Measurements from ENCODE around the gene DISC1.
"Not testable (repeated sequence)": the region's sequence is repeated elsewhere in the genome, so short reads cannot be mapped to it uniquely, and the experiment has no call there.

The DISC1 gene

DNA sequence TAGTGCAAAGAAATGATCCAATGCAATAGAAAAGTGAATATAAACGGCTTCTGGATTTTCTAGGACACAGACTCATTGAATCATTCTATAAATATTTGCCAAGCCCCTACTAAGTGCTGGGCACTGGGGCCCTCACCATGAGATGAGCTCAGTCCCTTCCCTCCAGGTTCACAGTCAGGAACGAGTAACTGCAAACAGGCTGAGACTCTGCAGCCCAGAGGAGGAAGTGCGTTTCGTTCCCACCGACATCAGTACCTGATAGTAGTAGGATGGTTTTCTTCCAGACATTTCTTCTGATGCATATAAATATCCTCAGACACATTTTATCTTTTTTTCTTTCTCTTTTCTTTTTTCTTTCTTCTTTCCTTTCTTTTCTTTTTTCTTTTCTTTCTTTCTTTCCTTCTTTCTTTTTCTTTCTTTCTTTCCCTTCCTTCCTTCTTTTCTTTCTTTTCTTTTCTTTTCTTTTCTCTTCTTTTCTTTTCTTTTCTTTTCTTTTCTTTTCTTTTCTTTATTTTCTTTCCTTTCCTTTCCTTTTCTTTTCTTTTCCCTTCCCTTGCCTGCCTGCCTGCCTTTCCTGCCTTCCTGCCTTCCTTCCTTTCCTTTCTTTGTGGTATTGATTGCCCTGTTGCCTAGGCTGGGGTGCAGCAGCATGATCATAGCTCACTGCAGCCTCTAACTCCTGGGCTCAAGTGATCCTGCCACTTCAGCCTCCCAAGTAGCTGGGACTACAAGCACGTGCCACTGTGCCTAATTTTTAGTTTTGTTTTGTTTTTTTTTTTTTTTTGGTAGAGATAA, 135.4 kb downstream of the DISC1 start:
- TF ChIP-seq, protein P1, sequence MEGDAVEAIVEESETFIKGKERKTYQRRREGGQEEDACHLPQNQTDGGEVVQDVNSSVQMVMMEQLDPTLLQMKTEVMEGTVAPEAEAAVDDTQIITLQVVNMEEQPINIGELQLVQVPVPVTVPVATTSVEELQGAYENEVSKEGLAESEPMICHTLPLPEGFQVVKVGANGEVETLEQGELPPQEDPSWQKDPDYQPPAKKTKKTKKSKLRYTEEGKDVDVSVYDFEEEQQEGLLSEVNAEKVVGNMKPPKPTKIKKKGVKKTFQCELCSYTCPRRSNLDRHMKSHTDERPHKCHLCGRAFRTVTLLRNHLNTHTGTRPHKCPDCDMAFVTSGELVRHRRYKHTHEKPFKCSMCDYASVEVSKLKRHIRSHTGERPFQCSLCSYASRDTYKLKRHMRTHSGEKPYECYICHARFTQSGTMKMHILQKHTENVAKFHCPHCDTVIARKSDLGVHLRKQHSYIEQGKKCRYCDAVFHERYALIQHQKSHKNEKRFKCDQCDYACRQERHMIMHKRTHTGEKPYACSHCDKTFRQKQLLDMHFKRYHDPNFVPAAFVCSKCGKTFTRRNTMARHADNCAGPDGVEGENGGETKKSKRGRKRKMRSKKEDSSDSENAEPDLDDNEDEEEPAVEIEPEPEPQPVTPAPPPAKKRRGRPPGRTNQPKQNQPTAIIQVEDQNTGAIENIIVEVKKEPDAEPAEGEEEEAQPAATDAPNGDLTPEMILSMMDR (conservative IDR thresholded peaks at IDR 0.05; ENCODE audit: low read depth, low read length): no peak
- no peak overlapping the region for H3K4me3 ChIP-seq (ENCODE audit: low read length)
- no peak for DNase-seq (ENCODE audit: low read depth)

DNA sequence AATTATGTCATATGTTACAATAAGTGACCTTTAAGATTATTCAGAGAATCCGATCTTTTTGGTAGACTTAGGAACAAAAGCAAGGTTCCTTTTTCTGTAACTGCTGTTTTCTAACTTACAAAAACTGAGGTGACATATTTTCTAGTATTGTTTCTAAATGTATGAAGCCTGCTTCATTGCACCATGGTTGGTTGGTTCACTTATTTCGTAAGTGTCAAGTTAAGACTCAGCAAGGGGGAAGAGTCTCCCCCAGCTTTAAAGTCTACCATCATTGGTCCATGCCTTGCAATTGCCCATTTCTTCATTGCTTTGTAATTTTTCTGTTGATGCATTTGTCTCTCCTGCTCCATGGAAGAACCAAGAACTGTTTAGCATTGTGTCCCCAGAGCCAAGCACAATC, 136.9 kb downstream of the DISC1 start:
- DNase-seq (ENCODE audit: low read depth): no peak
- H3K4me3 ChIP-seq (ENCODE audit: low read length): no peak overlapping the region
- TF ChIP-seq, protein P1 (conservative IDR thresholded peaks at IDR 0.05; ENCODE audit: low read depth, low read length): no peak

DNA sequence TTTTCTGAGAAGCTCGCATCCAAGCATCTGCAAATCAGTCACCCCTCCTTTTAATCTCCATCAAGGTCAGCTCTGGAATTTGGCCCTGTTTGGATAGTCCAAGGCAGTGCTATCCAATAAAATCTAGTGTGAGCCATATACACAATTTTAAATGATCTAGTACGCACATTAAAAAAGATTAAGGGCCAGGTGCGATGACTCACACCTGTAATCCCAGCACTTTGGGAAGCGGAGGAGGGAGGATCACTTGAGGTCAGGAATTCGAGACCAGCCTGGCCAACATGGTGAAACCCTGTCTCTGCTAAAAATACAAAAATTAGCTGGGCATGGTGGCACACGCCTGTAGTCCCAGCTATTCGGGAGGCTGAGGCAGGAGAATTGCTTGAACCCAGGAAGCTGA, 139.2 kb downstream of the DISC1 start:
- not testable (repeated sequence) for DNase-seq (ENCODE audit: low read depth); H3K4me3 ChIP-seq (ENCODE audit: low read length)

DNA sequence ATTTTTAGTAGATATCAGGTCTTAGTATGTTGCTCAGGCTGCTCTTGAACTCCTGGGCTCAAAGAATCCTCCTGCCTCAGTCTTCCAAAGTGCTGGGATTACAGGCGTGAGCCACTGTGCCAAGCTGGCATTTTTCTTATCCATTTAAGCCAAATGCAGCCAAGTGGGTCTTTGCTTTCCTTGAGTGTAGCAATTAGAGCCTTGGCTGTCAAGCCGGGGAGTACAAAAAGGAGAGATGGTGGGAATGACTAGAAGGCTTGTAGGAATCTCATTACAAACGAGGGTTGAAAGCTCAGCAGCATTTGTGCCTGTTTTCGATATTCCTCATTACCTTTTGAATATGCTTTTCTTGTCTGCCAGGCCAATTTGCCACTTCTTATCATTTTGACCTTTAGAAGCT, 140.9 kb downstream of the DISC1 start:
- DNase-seq (ENCODE audit: low read depth): no peak
- TF ChIP-seq, protein P1 (conservative IDR thresholded peaks at IDR 0.05; ENCODE audit: low read depth, low read length): no peak
- H3K4me3 ChIP-seq (ENCODE audit: low read length): no peak overlapping the region

DNA sequence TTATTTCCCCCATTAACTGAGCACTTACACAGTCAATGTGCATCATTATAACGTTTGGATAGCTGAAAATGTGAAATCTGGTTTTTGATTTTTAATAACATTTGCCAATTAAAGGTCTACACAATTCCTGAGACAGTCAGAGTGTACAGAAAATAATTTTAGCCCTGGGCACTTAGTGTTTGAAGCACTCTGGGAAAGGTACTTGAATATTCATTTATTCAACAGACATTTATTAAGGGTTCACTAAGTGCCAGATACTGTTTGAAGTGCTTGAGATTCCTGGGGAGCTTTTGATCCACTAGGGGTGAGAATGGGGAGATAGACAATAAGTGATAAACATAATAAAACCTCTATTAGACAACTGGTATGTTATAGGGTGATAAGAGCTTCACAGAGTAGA, 141.8 kb downstream of the DISC1 start:
- DNase-seq (ENCODE audit: low read depth): no peak
- no peak overlapping the region for H3K4me3 ChIP-seq (ENCODE audit: low read length)
- TF ChIP-seq, protein P1 (conservative IDR thresholded peaks at IDR 0.05; ENCODE audit: low read depth, low read length): no peak

DNA sequence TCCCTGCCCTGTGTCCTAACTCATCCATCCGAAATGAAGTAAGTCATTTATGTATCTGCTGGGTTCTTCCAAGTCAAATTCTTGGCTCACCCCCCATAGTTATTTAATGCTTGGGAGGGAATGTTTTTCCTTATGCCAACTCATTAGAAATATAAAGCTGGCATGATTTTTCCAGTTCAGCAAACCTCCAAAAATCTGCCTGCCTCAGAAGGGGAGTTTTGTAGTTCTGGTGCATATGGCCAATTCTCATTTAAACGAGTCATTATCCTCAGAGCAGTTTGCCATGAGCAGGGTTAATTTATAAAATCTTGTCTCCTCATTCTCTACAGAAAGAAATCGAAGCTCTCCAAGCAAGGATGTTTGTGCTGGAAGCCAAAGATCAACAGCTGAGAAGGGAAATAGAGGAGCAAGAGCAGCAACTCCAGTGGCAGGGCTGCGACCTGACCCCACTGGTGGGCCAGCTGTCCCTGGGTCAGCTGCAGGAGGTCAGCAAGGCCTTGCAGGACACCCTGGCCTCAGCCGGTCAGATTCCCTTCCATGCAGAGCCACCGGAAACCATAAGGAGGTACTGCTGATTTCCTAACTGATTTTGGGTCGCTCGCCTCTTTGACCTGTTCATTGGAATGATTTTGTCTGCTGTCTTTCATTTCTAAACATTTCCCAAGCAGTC, 144.1 kb downstream of the DISC1 start:
- TF ChIP-seq, protein P1 (conservative IDR thresholded peaks at IDR 0.05; ENCODE audit: low read depth, low read length): no peak
- DNase-seq (ENCODE audit: low read depth): no peak
- no peak overlapping the region for H3K4me3 ChIP-seq (ENCODE audit: low read length)

DNA sequence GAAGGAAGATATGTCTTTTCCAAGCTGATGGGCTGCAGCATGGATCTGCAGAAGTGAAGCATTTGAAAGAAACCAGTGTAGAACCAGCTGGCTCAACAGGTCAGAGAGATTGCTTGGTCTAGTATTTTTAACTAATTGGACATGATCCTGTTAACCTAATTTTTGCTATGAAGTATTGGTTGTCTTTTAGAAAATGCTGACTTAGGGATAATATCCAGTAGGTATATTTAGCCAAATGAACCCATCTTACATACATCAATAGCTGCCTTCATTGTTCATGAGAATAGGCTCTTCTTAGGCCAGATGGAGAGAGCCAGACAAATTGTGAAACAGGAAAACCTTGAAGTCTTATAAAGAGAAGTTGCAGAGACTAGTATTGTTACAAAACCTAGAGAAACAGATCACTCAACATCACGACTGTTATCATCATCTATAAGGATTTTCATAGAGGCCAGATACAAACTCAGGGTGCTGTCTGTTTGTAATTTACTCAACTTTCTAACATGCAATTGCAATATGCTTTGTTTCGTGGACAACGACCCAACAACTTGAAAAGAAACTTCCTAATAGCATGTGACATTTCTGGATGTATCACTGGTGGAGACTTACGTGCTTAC, 148.2 kb downstream of the DISC1 start:
- H3K4me3 ChIP-seq (ENCODE audit: low read length): no peak overlapping the region
- TF ChIP-seq, protein P1 (conservative IDR thresholded peaks at IDR 0.05; ENCODE audit: low read depth, low read length): no peak
- DNase-seq (ENCODE audit: low read depth): no peak

Measured in retinal pigment epithelial cell (primary cell).